IMR-90 (cell line): Measurements from ENCODE around the gene CSK. TPM values are rescaled to one million over a fixed set of nuclear protein-coding genes. Genes with fewer than 3 reads are reported as not detected.

Experiments
- ATAC-seq: fragments of 200-7000 bp; cut with Tn5 transposase; 2 replicates; pipeline ENCODE4 v1.9.1; 2020; ENCODE audit warnings: low read depth, mild to moderate bottlenecking, moderate library complexity
- BruUV-seq: library from RNA; stranded (reverse); fragments of 400-500 nt; replicated peaks from 2 replicates; lab custom pipeline; 2021; lab: Mats Ljungman, UMichigan
- CTCF ChIA-PET: fragments of 300-600 bp; formaldehyde crosslinking; extraction: SDS; loops from one replicate; lab custom pipeline; 2021; ENCODE audit warnings: antibody characterized with exemption; lab: Yijun Ruan, JAX
- POLR2A ChIA-PET: fragments of 300-600 bp; sonication (Branson Sonifier 250); formaldehyde crosslinking; loops from one replicate; lab custom pipeline; 2022; ENCODE audit warnings: antibody characterized with exemption; ENCODE audit not compliant: unreplicated experiment; lab: Charles Lee
- DNase-seq: peaks from one replicate; pipeline ENCODE4 v3.0.0; 2013
- H2AFZ ChIP-seq: replicated peaks from 2 replicates; pipeline ENCODE3; 2013; ENCODE audit warnings: low read length, mild to moderate bottlenecking; ENCODE audit not compliant: poor library complexity
- H2AK5ac ChIP-seq: 2 replicates; pipeline ENCODE4 v1.6.1; 2013; ENCODE audit warnings: low read depth, low read length, inconsistent platforms
- H2AK9ac ChIP-seq: replicated peaks from 2 replicates; pipeline ENCODE3; 2013; ENCODE audit warnings: mild to moderate bottlenecking, low read depth, low read length, moderate library complexity; ENCODE audit not compliant: poor library complexity
- H2BK120ac ChIP-seq: 2 replicates; pipeline ENCODE4 v1.6.1; 2013; ENCODE audit warnings: low read depth, low read length, inconsistent platforms
- H2BK15ac ChIP-seq: 3 replicates; pipeline ENCODE4 v1.6.1; 2013; ENCODE audit warnings: low read depth, low read length, inconsistent platforms
- H2BK20ac ChIP-seq: 2 replicates; pipeline ENCODE4 v1.6.1; 2013; ENCODE audit warnings: low read depth, mild to moderate bottlenecking, inconsistent platforms, low read length, moderate library complexity
- H2BK5ac ChIP-seq: 2 replicates; pipeline ENCODE4 v1.6.1; 2013; ENCODE audit warnings: mild to moderate bottlenecking, low read depth, low read length, inconsistent platforms; ENCODE audit not compliant: poor library complexity, severe bottlenecking
- H3K14ac ChIP-seq: replicated peaks from 2 replicates; pipeline ENCODE4 v1.6.1; 2013; ENCODE audit warnings: low read depth, low read length, inconsistent platforms
- H3K18ac ChIP-seq: 2 replicates; pipeline ENCODE4 v1.6.1; 2013; ENCODE audit warnings: low read depth, low read length, control low read depth
- H3K23ac ChIP-seq: 2 replicates; pipeline ENCODE4 v1.6.1; 2013; ENCODE audit warnings: low read depth, low read length, inconsistent platforms
- H3K27ac ChIP-seq: 2 replicates; pipeline ENCODE4 v1.5.1; 2013; ENCODE audit warnings: mild to moderate bottlenecking, control low read depth, low read length; ENCODE audit not compliant: insufficient read depth
- H3K27me3 ChIP-seq: 2 replicates; pipeline ENCODE4 v1.6.1; 2013; ENCODE audit warnings: low read length; ENCODE audit not compliant: control insufficient read depth, insufficient read depth
- H3K36me3 ChIP-seq: 2 replicates; pipeline ENCODE4 v1.6.1; 2013; ENCODE audit warnings: low read length, mixed read lengths; ENCODE audit not compliant: control insufficient read depth, insufficient read depth
- H3K4ac ChIP-seq: 2 replicates; pipeline ENCODE4 v1.6.1; 2013; ENCODE audit warnings: low read depth, low read length, inconsistent platforms
- H3K4me1 ChIP-seq: 2 replicates; pipeline ENCODE4 v1.6.1; 2013; ENCODE audit warnings: low read length, mixed read lengths; ENCODE audit not compliant: control insufficient read depth, insufficient read depth
- H3K4me2 ChIP-seq: 2 replicates; pipeline ENCODE4 v1.6.1; 2013; ENCODE audit warnings: low read depth, mild to moderate bottlenecking, control low read depth, low read length, moderate library complexity
- H3K4me3 ChIP-seq: 2 replicates; pipeline ENCODE4 v1.5.1; 2013; ENCODE audit warnings: low read depth, mild to moderate bottlenecking, control low read depth, low read length, moderate library complexity; ENCODE audit not compliant: insufficient read depth
- H3K56ac ChIP-seq: 2 replicates; pipeline ENCODE4 v1.6.1; 2013; ENCODE audit warnings: low read length, inconsistent platforms; ENCODE audit not compliant: insufficient read depth; ENCODE audit errors: extremely low read depth
- H3K79me1 ChIP-seq, 2 experiments: 2 replicates each; pipeline ENCODE4 v1.6.1; 2013; ENCODE audit warnings: low read length in 2 of 2, inconsistent platforms in 1 of 2, low read depth in 1 of 2
- H3K9ac ChIP-seq: 2 replicates; pipeline ENCODE4 v1.6.1; 2013; ENCODE audit warnings: low read depth, low read length, control low read depth
- H3K9me1 ChIP-seq: 2 replicates; pipeline ENCODE4 v1.6.1; 2013; ENCODE audit warnings: low read length, inconsistent platforms; ENCODE audit not compliant: insufficient read depth
- H3K9me3 ChIP-seq: 2 replicates; pipeline ENCODE4 v1.6.1; 2013; ENCODE audit warnings: low read length; ENCODE audit not compliant: control insufficient read depth, insufficient read depth
- H4K20me1 ChIP-seq: 2 replicates; pipeline ENCODE4 v1.6.1; 2013; ENCODE audit warnings: low read length, inconsistent platforms; ENCODE audit not compliant: insufficient read depth
- H4K5ac ChIP-seq: 2 replicates; pipeline ENCODE4 v1.6.1; 2013; ENCODE audit warnings: mild to moderate bottlenecking, low read depth, low read length, control low read depth
- H4K8ac ChIP-seq, 2 experiments: 2 replicates each; pipeline ENCODE4 v1.6.1; 2013; ENCODE audit warnings: low read depth in 2 of 2, low read length in 2 of 2, control low read depth in 1 of 2, inconsistent platforms in 1 of 2
- H4K91ac ChIP-seq: 2 replicates; pipeline ENCODE4 v1.6.1; 2013; ENCODE audit warnings: low read depth, low read length, inconsistent platforms; ENCODE audit not compliant: insufficient read depth
- BHLHE40 ChIP-seq: fragments of 150-350 bp; IDR thresholded peaks from 2 replicates; pipeline ENCODE4 v1.6.1; 2016; ENCODE audit warnings: mild to moderate bottlenecking, low read depth, low read length
- CEBPB ChIP-seq: IDR thresholded peaks from 2 replicates; pipeline ENCODE4 v1.6.1; 2012; ENCODE audit warnings: low read depth, low read length, improper control_type of control experiment
- CTCF ChIP-seq: conservative IDR thresholded peaks from 2 replicates; pipeline ENCODE4 v1.5.1; 2012; ENCODE audit warnings: mild to moderate bottlenecking, low read depth, low read length, improper control_type of control experiment
- FOS ChIP-seq: fragments of 150-350 bp; IDR thresholded peaks from 2 replicates; pipeline ENCODE4 v1.6.1; 2016; ENCODE audit warnings: low read depth, low read length
- MAFK ChIP-seq: IDR thresholded peaks from 2 replicates; pipeline ENCODE4 v1.6.1; 2012; ENCODE audit warnings: low read depth, low read length, improper control_type of control experiment
- MAZ ChIP-seq: IDR thresholded peaks from 2 replicates; pipeline ENCODE4 v1.6.1; 2012; ENCODE audit warnings: low read depth, mild to moderate bottlenecking, low read length, improper control_type of control experiment, moderate library complexity, borderline replicate concordance
- POLR2A ChIP-seq: IDR thresholded peaks from 2 replicates; pipeline ENCODE4 v1.6.1; 2012; ENCODE audit warnings: mild to moderate bottlenecking, low read depth, low read length
- RCOR1 ChIP-seq: IDR thresholded peaks from 2 replicates; pipeline ENCODE4 v1.6.1; 2012; ENCODE audit warnings: mild to moderate bottlenecking, low read length, improper control_type of control experiment; ENCODE audit not compliant: insufficient replicate concordance
- RFX5 ChIP-seq: IDR thresholded peaks from 2 replicates; pipeline ENCODE4 v1.8.0; 2012; ENCODE audit warnings: low read depth, mild to moderate bottlenecking, low read length, moderate library complexity
- USF2 ChIP-seq: fragments of 150-350 bp; IDR thresholded peaks from 2 replicates; pipeline ENCODE4 v1.6.1; 2017; ENCODE audit warnings: mild to moderate bottlenecking, antibody characterized with exemption, low read length, low read depth
- WGBS, 2 experiments: methylation state at CpG; one replicate each; pipeline versions ENCODE4 v1.1.5 to v1.1.7; 2013; ENCODE audit warnings: missing lambda C conversion rate in 2 of 2; ENCODE audit not compliant: insufficient read length in 1 of 2; ENCODE audit errors: extremely low coverage in 2 of 2; 5-methylcytosine and 5-hydroxymethylcytosine counted together
- dilution Hi-C: fragments of 300-500 bp; cut with HindIII; formaldehyde crosslinking; loops from one replicate; pipeline ENCODE4 v1.14.3; 2018; ENCODE audit warnings: low sequenced_read_pairs; ENCODE audit not compliant: unreplicated experiment
- in situ Hi-C: fragments of 300-500 bp; cut with MboI; formaldehyde crosslinking; loops from 3 replicates; pipeline ENCODE4 v1.14.3; 2019; ENCODE audit warnings: low sequenced_read_pairs, inconsistent platforms, mixed read lengths
- intact Hi-C: fragments of 100-400 bp; cut with micrococcal nuclease; formaldehyde crosslinking; loops from 2 replicates; pipeline ENCODE4 v1.10.0; 2022
- polyA plus RNA-seq, 3 experiments: library from polyadenylated mRNA; depleted of rRNA; stranded (reverse); fragments of >200 nt; gene quantifications; 2 replicates each; pipeline ENCODE4 v1.2.3, GENCODE V29; 2012; ENCODE audit warnings: low replicate concordance in 1 of 3
- total RNA-seq: library from RNA; depleted of rRNA; stranded (reverse); fragments of >200 nt; gene quantifications from 2 replicates; pipeline ENCODE4 v1.2.3, GENCODE V29; 2012

The CSK gene
- total and polyA plus RNA-seq, 2 of the 4 experiments (the other 2 are of a cell fraction): 10.8 to 54.0 TPM

- Histone ChIP-seq H3K9me1 (no peaks in the 10 kb centered on the region), H3K27ac (no peak overlapping the region), H4K5ac (no peak overlapping the region), H2AK5ac (no peak overlapping the region), H3K27me3 (peaks cover 18% of the 10 kb centered on the region; the same call in 1 of the 2 replicates), H3K4me2 (peak overlapping the region; percentile 49), H3K56ac (no peak overlapping the region), H3K9me3 (no peaks in the 10 kb centered on the region), H4K20me1 (no peaks in the 10 kb centered on the region), H3K23ac (no peak overlapping the region), H2BK15ac (no peak overlapping the region), H2BK5ac (no peak overlapping the region), H3K4me1 (no peaks in the 10 kb centered on the region), H2BK20ac (no peak overlapping the region), H3K9ac (no peak overlapping the region), H3K14ac (no peak overlapping the region), H2BK120ac (no peak overlapping the region), H3K4me3 (no peak overlapping the region), H3K4ac (no peak overlapping the region), H4K91ac (no peak overlapping the region), H2AK9ac (no peak overlapping the region), H3K36me3 (no peaks in the 10 kb centered on the region), H3K79me1 (no peaks in the 10 kb centered on the region), H2AFZ (peak overlapping the region; percentile 18), H4K8ac (no peak overlapping the region), H3K18ac (no peak overlapping the region)
- TF ChIP-seq RCOR1: no peak
- TF ChIP-seq MAFK: no peak
- TF ChIP-seq CEBPB: no peak
- no peak for TF ChIP-seq RFX5
- TF ChIP-seq POLR2A: no peak
- TF ChIP-seq CTCF: no peak
- no peak for TF ChIP-seq FOS
- TF ChIP-seq MAZ: no peak
- no peak for TF ChIP-seq BHLHE40
- no peak for TF ChIP-seq USF2
- ATAC-seq (peak; percentile 15), DNase-seq (no peak)
- in situ Hi-C loops: loop anchor here (5.0 kb wide), 1 partner anchor 131 kb away; no protein-coding TSS in a partner anchor
- BruUV-seq: no TSS peak
- intact Hi-C loops: no loop called here
- ChIA-PET POLR2A (no interaction called here), CTCF (interaction anchor here (0.6 to 3.9 kb wide), 15 partner anchors 9 to 396 kb away, joined by 3 to 21 read pairs (median 5); no protein-coding TSS in a partner anchor)
- dilution Hi-C loops: no loop called here
- WGBS, 2 experiments: 20% methylated on average over 1 of the region's 15 CpGs; no CpG with 5 or more reads in 1 of the 2 experiments
Measured at GRCh38 chr15:74768099-74768770, 13.6 kb upstream of the CSK start.
